ENCODE measurements around the gene OTUD1. TPM values are rescaled to one million over a fixed set of nuclear protein-coding genes. Genes with fewer than 3 reads are reported as not detected.

OTUD1 gene
- total RNA-seq, 2 donors from 2014 or later: 11.5 to 13.1 TPM

- H3K4me1 Mint-ChIP-seq: peaks cover 17% of the 10 kb centered on the region
These were observed 25.2 kb upstream of the OTUD1 start for GRCh38 chr10:23413629-23414089.

GRCh38 chr10:23414658-23415057, 24.2 kb upstream of the OTUD1 start:
- H3K27me3 Mint-ChIP-seq: no peaks in the 10 kb centered on the region
- peaks cover 17% of the 10 kb centered on the region for H3K4me1 Mint-ChIP-seq
- H3K36me3 Mint-ChIP-seq (ENCODE audit: low read depth): no peaks in the 10 kb centered on the region
- ATAC-seq (replicated peaks): no peak
- no peak overlapping the region for H3K27ac Mint-ChIP-seq
- no peak overlapping the region for H3K4me3 Mint-ChIP-seq
- no peaks in the 10 kb centered on the region for H3K9me3 Mint-ChIP-seq

More at GRCh38 chr10:23413629-23414089, 25.2 kb upstream of the OTUD1 start:
- Mint-ChIP-seq H3K9me3 (no peaks in the 10 kb centered on the region), H3K36me3 (ENCODE audit: low read depth) (no peaks in the 10 kb centered on the region), H3K27me3 (no peaks in the 10 kb centered on the region), H3K27ac (peak overlapping the region; percentile 24), H3K4me3 (peak overlapping the region; percentile 4)
- ATAC-seq (replicated peaks): peak; percentile 37

GRCh38 chr10:23417254-23417653, 21.6 kb upstream of the OTUD1 start:
- H3K4me1 Mint-ChIP-seq: peaks cover 12% of the 10 kb centered on the region
- no peak for ATAC-seq (replicated peaks)
- no peaks in the 10 kb centered on the region for H3K27me3 Mint-ChIP-seq
- H3K9me3 Mint-ChIP-seq: no peaks in the 10 kb centered on the region
- no peak overlapping the region for H3K27ac Mint-ChIP-seq
- H3K36me3 Mint-ChIP-seq (ENCODE audit: low read depth): no peaks in the 10 kb centered on the region
- no peak overlapping the region for H3K4me3 Mint-ChIP-seq

- peaks cover 5% of the 10 kb centered on the region for H3K4me1 Mint-ChIP-seq
- H3K27ac Mint-ChIP-seq: no peak overlapping the region
- no peaks in the 10 kb centered on the region for H3K36me3 Mint-ChIP-seq (ENCODE audit: low read depth)
- no peak overlapping the region for H3K4me3 Mint-ChIP-seq
- H3K9me3 Mint-ChIP-seq: no peaks in the 10 kb centered on the region
- ATAC-seq (replicated peaks): no peak
- no peaks in the 10 kb centered on the region for H3K27me3 Mint-ChIP-seq
These were observed 20.7 kb upstream of the OTUD1 start for GRCh38 chr10:23418051-23418681.

- Mint-ChIP-seq H3K27me3 (no peaks in the 10 kb centered on the region), H3K27ac (no peak overlapping the region), H3K4me1 (no peaks in the 10 kb centered on the region), H3K36me3 (ENCODE audit: low read depth) (no peaks in the 10 kb centered on the region), H3K4me3 (no peak overlapping the region), H3K9me3 (no peaks in the 10 kb centered on the region)
- ATAC-seq (replicated peaks): no peak
These were observed 19.7 kb upstream of the OTUD1 start for GRCh38 chr10:23419201-23419600.

- no peak overlapping the region for H3K27ac Mint-ChIP-seq
- no peaks in the 10 kb centered on the region for H3K4me1 Mint-ChIP-seq
- H3K4me3 Mint-ChIP-seq: no peak overlapping the region
- ATAC-seq (replicated peaks): no peak
- no peaks in the 10 kb centered on the region for H3K9me3 Mint-ChIP-seq
- H3K27me3 Mint-ChIP-seq: no peaks in the 10 kb centered on the region
- no peaks in the 10 kb centered on the region for H3K36me3 Mint-ChIP-seq (ENCODE audit: low read depth)
These were observed 19.1 kb upstream of the OTUD1 start for GRCh38 chr10:23419655-23420329.

GRCh38 chr10:23421397-23421796, 17.5 kb upstream of the OTUD1 start:
- Mint-ChIP-seq H3K9me3 (no peaks in the 10 kb centered on the region), H3K36me3 (ENCODE audit: low read depth) (no peaks in the 10 kb centered on the region), H3K27ac (no peak overlapping the region), H3K4me3 (no peak overlapping the region), H3K4me1 (no peaks in the 10 kb centered on the region), H3K27me3 (no peaks in the 10 kb centered on the region)
- no peak for ATAC-seq (replicated peaks)

GRCh38 chr10:23422003-23422411, 16.9 kb upstream of the OTUD1 start:
- Mint-ChIP-seq H3K4me3 (no peak overlapping the region), H3K36me3 (ENCODE audit: low read depth) (no peaks in the 10 kb centered on the region), H3K27ac (no peak overlapping the region), H3K4me1 (no peaks in the 10 kb centered on the region), H3K27me3 (no peaks in the 10 kb centered on the region), H3K9me3 (no peaks in the 10 kb centered on the region)
- ATAC-seq (replicated peaks): no peak

- H3K27me3 Mint-ChIP-seq: no peaks in the 10 kb centered on the region
- H3K36me3 Mint-ChIP-seq (ENCODE audit: low read depth): no peaks in the 10 kb centered on the region
- no peak for ATAC-seq (replicated peaks)
- no peak overlapping the region for H3K4me3 Mint-ChIP-seq
- H3K27ac Mint-ChIP-seq: no peak overlapping the region
- no peaks in the 10 kb centered on the region for H3K9me3 Mint-ChIP-seq
- no peaks in the 10 kb centered on the region for H3K4me1 Mint-ChIP-seq
These were observed 6.7 kb upstream of the OTUD1 start for GRCh38 chr10:23432166-23432565.

- no peak overlapping the region for H3K4me3 Mint-ChIP-seq
- H3K36me3 Mint-ChIP-seq (ENCODE audit: low read depth): no peaks in the 10 kb centered on the region
- no peaks in the 10 kb centered on the region for H3K27me3 Mint-ChIP-seq
- H3K4me1 Mint-ChIP-seq: no peaks in the 10 kb centered on the region
- peak; percentile 63 for ATAC-seq (replicated peaks)
- H3K9me3 Mint-ChIP-seq: no peaks in the 10 kb centered on the region
- H3K27ac Mint-ChIP-seq: no peak overlapping the region
These were observed 6.2 kb upstream of the OTUD1 start for GRCh38 chr10:23432639-23433038.

GRCh38 chr10:23433701-23434100, 5.2 kb upstream of the OTUD1 start:
- Mint-ChIP-seq H3K36me3 (ENCODE audit: low read depth) (peaks cover 6% of the 10 kb centered on the region), H3K4me3 (no peak overlapping the region), H3K9me3 (no peaks in the 10 kb centered on the region), H3K27ac (no peak overlapping the region), H3K27me3 (no peaks in the 10 kb centered on the region), H3K4me1 (no peaks in the 10 kb centered on the region)
- no peak for ATAC-seq (replicated peaks)

GRCh38 chr10:23435378-23435777, 3.5 kb upstream of the OTUD1 start:
- no peak overlapping the region for H3K4me3 Mint-ChIP-seq
- H3K9me3 Mint-ChIP-seq: no peaks in the 10 kb centered on the region
- no peak overlapping the region for H3K27ac Mint-ChIP-seq
- no peak for ATAC-seq (replicated peaks)
- H3K36me3 Mint-ChIP-seq (ENCODE audit: low read depth): peaks cover 9% of the 10 kb centered on the region
- H3K4me1 Mint-ChIP-seq: peaks cover 1% of the 10 kb centered on the region
- no peaks in the 10 kb centered on the region for H3K27me3 Mint-ChIP-seq

- Mint-ChIP-seq H3K4me1 (peaks cover 14% of the 10 kb centered on the region), H3K36me3 (ENCODE audit: low read depth) (peaks cover 25% of the 10 kb centered on the region), H3K9me3 (no peaks in the 10 kb centered on the region), H3K27me3 (no peaks in the 10 kb centered on the region), H3K4me3 (peak overlapping the region; percentile 62), H3K27ac (no peak overlapping the region)
- no peak for ATAC-seq (replicated peaks)
These were observed 1.9 kb upstream of the OTUD1 start for GRCh38 chr10:23436983-23437382.

GRCh38 chr10:23437963-23438546, 820 bp upstream of the OTUD1 start:
- peak overlapping the region; percentile 62 for H3K4me3 Mint-ChIP-seq
- H3K36me3 Mint-ChIP-seq (ENCODE audit: low read depth): peaks cover 36% of the 10 kb centered on the region
- H3K27me3 Mint-ChIP-seq: no peaks in the 10 kb centered on the region
- no peak for ATAC-seq (replicated peaks)
- peak overlapping the region; percentile 79 for H3K27ac Mint-ChIP-seq
- peaks cover 20% of the 10 kb centered on the region for H3K4me1 Mint-ChIP-seq
- H3K9me3 Mint-ChIP-seq: no peaks in the 10 kb centered on the region

GRCh38 chr10:23439452-23439960, 631 bp downstream of the OTUD1 start:
- H3K9me3 Mint-ChIP-seq: no peaks in the 10 kb centered on the region
- H3K36me3 Mint-ChIP-seq (ENCODE audit: low read depth): peaks cover 42% of the 10 kb centered on the region
- H3K27me3 Mint-ChIP-seq: no peaks in the 10 kb centered on the region
- ATAC-seq (replicated peaks): peak; percentile 1
- no peak overlapping the region for H3K27ac Mint-ChIP-seq
- no peak overlapping the region for H3K4me3 Mint-ChIP-seq
- H3K4me1 Mint-ChIP-seq: peaks cover 20% of the 10 kb centered on the region

All from activated T-helper 17 cell treated with anti-CD3 and anti-CD28 coated beads, Interleukin-2, amount 50 U/mL, for 72 hours (primary cell).